ENCODE measurements around the gene GGT1.
"Not testable (repeated sequence)": the region's sequence is repeated elsewhere in the genome, so short reads cannot be mapped to it uniquely, and the experiment has no call there.

The GGT1 gene

DNA sequence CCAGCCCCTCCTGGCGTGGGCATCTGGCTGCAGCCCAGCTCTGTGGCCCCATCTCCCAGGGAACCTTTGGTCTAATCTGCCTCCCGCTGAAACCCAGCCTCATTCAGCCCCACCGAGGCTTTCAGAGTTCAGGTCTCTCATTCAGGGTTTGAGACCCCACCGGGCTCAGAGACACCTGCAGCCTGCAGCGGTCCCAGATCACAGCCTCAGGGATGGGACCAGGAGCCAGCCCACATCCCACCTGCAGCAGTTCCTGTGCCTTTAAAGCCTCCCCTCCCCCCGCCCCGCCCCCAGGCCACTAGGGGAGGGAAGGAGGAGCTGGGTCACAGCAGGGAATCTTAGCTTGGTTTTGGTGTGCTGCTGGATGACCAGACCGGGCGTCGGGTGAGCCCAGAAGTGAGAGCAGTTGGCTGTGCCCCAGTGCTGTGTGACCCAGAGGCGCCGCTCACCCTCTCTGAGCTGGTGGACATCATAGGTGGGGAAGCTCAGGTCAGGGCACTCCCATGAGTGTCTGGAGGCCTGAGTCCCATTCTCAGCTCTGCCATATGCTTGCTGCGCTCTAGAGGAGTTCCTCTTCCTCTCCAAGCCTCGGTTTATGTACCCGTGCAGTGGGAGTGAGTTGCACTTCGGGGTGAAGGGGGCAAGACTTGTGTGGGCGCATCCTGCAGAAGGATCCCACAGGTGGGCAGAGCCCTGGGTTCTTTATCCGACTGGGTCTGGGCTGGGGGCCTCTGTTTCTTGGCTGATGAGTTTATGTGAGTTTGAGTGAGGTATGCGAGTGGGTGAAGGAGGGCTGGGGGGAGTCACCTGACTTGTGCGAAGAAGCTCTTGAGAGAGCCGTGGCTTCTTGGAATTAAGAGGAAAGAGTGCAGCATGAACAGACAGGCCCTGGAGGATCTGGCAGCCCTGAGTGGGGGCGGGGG, at the start of gene GGT1:
TSS of gene GGT1 (plus strand) at position 347 of the 923 bp plus-strand sequence. CDS start 7,889 bp downstream, outside the sequence.
- not testable (repeated sequence) for DNase-seq

- DNase-seq = no peak
Observed at GRCh38 chr22:24553597-24554312, 49.2 kb upstream of the GGT1 start.

GRCh38 chr22:24554313-24555164, 48.5 kb upstream of the GGT1 start, which contains the start of gene GUCD1:
GUCD1 (minus strand) TSS chr22:24555138; CDS start chr22:24554991, 147 bp downstream.
- DNase-seq = no peak

- peak; percentile 92 for DNase-seq
Observed at GRCh38 chr22:24555165-24556039, 47.6 kb upstream of the GGT1 start, which contains the start of gene SNRPD3. SNRPD3 (plus strand) TSS chr22:24555999; CDS start chr22:24557675, 1,676 bp downstream.

DNA sequence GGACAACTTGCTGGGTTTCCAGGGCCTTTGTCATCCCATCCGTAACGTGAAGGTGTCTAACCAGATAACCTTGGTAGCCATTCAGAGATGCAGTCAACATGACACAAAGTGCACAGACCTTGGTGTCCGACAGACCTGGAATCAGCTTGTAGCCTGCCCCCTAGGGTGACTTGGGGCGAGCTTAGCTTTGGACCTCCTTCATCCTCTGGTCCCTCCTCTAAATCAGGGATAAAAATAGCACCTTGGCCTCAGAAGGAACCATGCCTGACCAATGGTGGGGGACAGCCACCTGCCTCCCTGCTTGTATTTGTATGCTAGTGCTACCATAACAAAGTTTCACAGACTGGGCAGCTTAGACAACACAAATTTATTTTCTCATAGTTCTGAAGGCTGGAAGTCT, 43.5 kb upstream of the GGT1 start:
- DNase-seq = no peak

- DNase-seq = no peak
Observed at GRCh38 chr22:24563246-24563645, 39.7 kb upstream of the GGT1 start.

DNA sequence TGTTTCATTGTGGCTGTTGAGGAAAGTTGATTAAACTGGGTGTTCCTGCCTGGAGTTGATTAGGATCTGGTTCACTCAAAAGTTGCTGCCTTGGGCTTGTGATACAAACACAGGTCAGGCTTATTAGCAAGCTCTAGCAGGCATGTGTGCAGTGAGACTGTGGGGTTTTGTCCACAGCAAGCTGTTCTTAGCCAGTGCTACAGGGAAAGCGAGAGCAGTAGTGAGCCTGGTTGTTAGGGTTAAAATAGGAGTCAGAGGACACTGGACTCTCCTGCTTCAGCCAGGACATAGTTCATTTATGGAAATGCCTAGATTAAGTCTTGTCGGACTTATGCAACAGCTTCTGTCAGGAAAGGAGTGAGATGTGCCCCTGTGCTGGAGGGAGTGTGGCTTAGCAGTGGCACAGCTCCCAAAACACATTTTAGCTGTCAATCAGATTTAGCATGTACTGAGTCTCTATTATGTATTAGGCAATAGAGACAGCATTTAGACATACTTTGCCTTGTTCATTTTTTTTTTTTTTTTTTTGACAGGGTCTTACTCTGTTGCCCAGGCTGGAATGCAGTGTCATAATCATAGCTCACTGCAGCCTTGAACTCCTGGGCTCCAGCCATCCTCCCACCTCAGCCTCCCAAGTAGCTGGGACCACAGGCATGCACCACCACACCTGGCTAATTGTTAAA, 38.5 kb upstream of the GGT1 start:
- no peak for DNase-seq

GRCh38 chr22:24565077-24565476, 37.9 kb upstream of the GGT1 start:
- DNase-seq = no peak

- no peak for DNase-seq
Observed at GRCh38 chr22:24566899-24567511, 36.0 kb upstream of the GGT1 start.

- DNase-seq = no peak
Observed at GRCh38 chr22:24567668-24568067, 35.3 kb upstream of the GGT1 start.

DNA sequence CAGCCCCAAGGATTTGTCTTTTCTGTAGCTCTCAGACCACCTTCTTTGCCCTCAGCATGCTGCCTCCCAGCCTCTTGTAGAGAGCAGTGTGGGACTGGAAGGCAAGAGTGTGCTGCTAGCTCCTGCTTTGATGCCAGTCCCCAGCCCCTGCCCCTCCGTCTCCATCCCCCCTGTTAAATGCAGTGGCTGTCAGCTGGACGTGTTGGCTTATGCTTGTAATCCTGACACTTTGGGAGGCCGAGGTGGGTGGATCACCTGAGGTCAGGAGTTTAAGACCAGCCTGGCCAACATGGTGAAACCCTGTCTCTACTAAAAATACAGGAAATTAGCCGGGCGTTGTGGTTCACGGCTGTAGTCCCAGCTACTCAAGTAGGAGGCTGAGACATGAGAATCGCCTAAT, 31.7 kb upstream of the GGT1 start:
- no peak for DNase-seq

GRCh38 chr22:24576778-24577177, 26.2 kb upstream of the GGT1 start:
- DNase-seq = no peak

DNA sequence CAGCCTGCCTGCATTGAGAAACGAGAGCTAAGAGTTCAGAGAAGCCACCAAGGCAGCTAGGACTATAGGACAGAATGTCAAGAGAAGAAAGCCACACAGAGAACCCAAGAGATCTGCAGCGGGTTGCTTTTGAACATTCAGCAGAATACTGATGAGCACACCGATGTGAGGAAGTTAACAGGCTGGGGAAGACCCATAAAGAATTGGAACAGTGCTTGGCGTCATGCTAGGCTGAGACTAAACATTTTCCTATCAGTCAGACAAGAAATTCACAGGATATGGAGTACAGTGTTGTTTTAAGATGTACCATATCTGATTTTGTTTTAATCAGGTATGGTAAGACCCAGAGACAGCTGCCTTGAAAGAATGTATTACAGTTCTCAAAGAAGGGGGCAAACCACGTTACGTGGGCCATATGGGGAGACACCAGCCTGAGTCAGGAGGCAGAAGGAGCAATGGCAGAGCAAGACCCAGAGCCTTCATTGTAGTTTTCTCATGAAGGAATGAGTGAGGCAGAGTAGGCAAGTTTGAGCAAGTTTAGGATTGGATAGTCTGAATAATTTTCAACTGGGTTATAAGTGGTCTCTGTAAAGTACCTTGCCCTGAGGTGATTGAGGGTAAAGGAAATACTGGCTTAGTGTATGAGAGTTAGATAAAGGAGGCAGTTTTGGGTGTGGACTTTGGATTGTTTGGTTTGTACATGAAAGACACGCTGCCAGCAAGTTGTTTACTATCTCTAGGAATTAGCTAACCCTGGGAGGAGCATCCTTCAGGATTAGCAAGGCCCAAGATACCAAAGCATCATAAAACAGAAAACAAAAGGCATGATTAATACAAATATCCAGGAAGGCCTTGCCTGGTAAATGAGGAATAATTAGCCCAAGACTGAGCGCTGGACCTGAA, 24.4 kb upstream of the GGT1 start:
- no peak for DNase-seq

GRCh38 chr22:24579258-24579601, 23.8 kb upstream of the GGT1 start:
- no peak for DNase-seq

- DNase-seq = no peak
Observed at GRCh38 chr22:24580276-24580675, 22.7 kb upstream of the GGT1 start.

GRCh38 chr22:24582056-24582814, 20.8 kb upstream of the GGT1 start:
- DNase-seq = no peak

GRCh38 chr22:24583221-24584165, 19.5 kb upstream of the GGT1 start:
- peak; percentile 25 for DNase-seq

Measured in NCI-H2081 treated with DMSO at 0.1 percent for 48 hours (cell line).